AG04450 (cell line): Measurements from ENCODE around the gene HLA-DOA. TPM values are rescaled to one million over a fixed set of nuclear protein-coding genes. Genes with fewer than 3 reads are reported as not detected.
A peak's percentile ranks its signal among the peaks of the same experiment; 100 is the strongest.

Experiments
- CTCF ChIA-PET: fragments of 300-600, 350-600 bp; formaldehyde crosslinking; extraction: SDS; loops from one replicate; lab custom pipeline; 2022; ENCODE audit warnings: antibody characterized with exemption, inconsistent platforms; lab: Charles Lee
- POLR2A ChIA-PET: fragments of 350-600 bp; formaldehyde crosslinking; extraction: SDS; loops from one replicate; lab custom pipeline; 2021; ENCODE audit warnings: antibody characterized with exemption, inconsistent platforms; lab: Yijun Ruan, JAX
- DNase-seq: peaks from one replicate; pipeline ENCODE4 v3.0.0-alpha.2; 2011; ENCODE audit warnings: low read depth, low spot score
- H3K27ac ChIP-seq: one replicate; pipeline ENCODE4 v1.5.1; 2012; ENCODE audit warnings: low read depth, low read length, control low read depth
- H3K27me3 ChIP-seq: one replicate; pipeline ENCODE4 v1.6.0; 2012; ENCODE audit warnings: low read length; ENCODE audit not compliant: control insufficient read depth, insufficient read depth
- H3K4me3 ChIP-seq: 2 replicates; pipeline ENCODE4 v1.5.1; 2011; ENCODE audit warnings: mild to moderate bottlenecking, low read depth, low read length, control low read depth
- H3K9me3 ChIP-seq: 2 replicates; pipeline ENCODE4 v1.5.1; 2012; ENCODE audit warnings: low read length; ENCODE audit not compliant: control insufficient read depth, insufficient read depth
- polyA plus RNA-seq: library from polyadenylated mRNA; depleted of rRNA; stranded (reverse); fragments of >200 nt; gene quantifications from 2 replicates; pipeline ENCODE4 v1.2.3, GENCODE V29; 2011
- TF ChIP-seq, protein P1 (sequence below): IDR thresholded peaks from 2 replicates; pipeline ENCODE4 v1.5.1; 2011; ENCODE audit warnings: low read depth, low read length, control low read depth, inconsistent platforms

HLA-DOA gene
- polyA plus RNA-seq, 1 experiment, result not detected

DNA sequence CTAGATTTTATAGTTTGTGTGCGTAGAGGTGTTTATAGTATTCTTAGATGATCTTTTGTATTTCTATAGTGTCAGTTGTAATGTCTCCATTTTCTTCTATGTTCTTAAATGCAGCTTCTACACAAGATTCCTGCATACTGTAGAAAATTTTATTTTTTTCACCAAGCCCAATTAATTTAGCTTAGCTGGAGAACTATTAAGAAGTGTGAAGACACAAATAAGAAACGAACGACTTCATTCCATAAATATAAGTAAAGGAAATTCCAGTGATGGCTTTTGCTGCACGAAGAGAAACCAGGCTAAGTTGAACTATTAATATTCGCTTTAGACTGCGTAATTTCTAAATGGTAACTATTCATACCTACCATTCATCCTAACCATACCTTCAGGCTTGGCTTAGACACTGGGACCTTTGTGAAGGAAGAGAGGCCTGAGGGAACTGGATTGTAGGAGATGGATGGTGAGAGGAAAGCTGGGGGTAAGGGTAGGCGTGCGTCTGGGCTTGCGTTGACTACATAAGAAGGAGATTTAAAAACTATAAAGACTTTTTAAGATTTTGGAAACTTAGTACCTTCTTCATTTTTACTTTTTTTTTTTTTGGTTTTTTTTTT, 15.9 kb downstream of the HLA-DOA start:
- Histone ChIP-seq H3K4me3 (no peak overlapping the region), H3K9me3 (no peaks in the 10 kb centered on the region), H3K27ac (no peak overlapping the region), H3K27me3 (peaks cover 16% of the 10 kb centered on the region)
- ChIA-PET POLR2A (no interaction called here), CTCF (interaction anchor here (0.8 to 2.1 kb wide), 3 partner anchors 9 to 156 kb away, joined by 3 to 18 read pairs (median 3); no protein-coding TSS in a partner anchor)
- no peak for DNase-seq
- TF ChIP-seq, protein P1, sequence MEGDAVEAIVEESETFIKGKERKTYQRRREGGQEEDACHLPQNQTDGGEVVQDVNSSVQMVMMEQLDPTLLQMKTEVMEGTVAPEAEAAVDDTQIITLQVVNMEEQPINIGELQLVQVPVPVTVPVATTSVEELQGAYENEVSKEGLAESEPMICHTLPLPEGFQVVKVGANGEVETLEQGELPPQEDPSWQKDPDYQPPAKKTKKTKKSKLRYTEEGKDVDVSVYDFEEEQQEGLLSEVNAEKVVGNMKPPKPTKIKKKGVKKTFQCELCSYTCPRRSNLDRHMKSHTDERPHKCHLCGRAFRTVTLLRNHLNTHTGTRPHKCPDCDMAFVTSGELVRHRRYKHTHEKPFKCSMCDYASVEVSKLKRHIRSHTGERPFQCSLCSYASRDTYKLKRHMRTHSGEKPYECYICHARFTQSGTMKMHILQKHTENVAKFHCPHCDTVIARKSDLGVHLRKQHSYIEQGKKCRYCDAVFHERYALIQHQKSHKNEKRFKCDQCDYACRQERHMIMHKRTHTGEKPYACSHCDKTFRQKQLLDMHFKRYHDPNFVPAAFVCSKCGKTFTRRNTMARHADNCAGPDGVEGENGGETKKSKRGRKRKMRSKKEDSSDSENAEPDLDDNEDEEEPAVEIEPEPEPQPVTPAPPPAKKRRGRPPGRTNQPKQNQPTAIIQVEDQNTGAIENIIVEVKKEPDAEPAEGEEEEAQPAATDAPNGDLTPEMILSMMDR, result no peak

DNA sequence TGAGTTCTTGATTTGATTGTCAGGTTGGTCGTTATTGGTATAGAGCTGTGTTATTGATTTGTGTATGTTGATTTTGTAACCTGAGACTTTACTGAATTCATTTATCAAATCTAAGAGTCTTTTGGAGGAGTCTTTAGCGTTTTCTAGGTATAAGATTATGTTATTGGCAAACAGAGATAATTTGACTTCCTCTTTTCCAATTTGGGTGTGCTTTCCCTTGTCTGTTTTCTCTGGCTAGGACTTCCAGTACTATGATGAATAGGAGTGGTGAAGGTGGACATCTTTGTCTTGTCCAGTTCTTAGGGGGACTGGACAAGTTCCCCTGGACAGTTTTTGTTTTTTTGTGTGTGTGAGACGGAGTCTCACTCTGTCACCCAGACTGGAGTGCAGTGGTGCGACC, 17.4 kb downstream of the HLA-DOA start:
- TF ChIP-seq, protein P1, result no peak
- ChIA-PET POLR2A (no interaction called here), CTCF (interaction anchor here (0.8 to 2.1 kb wide), 4 partner anchors 7 to 157 kb away, joined by 3 to 18 read pairs (median 5); no protein-coding TSS in a partner anchor)
- H3K27ac ChIP-seq, result no peak overlapping the region
- peaks cover 10% of the 10 kb centered on the region for H3K27me3 ChIP-seq
- no peaks in the 10 kb centered on the region for H3K9me3 ChIP-seq
- DNase-seq, result no peak
- no peak overlapping the region for H3K4me3 ChIP-seq

DNA sequence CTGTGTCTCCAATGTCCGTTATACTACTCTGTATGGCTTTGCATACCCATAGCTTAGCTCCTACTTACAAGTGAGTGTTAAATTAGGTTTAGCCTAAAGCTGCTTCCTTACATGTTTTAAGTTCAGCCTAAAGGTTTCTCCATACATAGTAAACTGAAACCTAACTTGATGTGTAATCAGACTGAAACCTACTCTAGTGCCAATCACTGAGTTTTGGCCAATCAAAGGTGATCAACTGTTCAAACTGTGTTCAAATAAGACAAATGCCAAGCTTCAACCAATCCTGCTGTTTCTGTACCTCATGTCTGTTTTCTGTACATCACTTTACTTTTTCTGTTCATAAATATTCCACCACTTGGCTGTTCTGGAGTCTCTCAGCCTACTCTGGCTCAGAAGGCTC, 20.0 kb downstream of the HLA-DOA start:
- CTCF ChIA-PET, result interaction anchor here (1.4 to 6.9 kb wide), 4 partner anchors 36 to 151 kb away, joined by 3 to 252 read pairs (median 8); partner anchors contain the start of gene TAP2
- Histone ChIP-seq H3K4me3 (no peak overlapping the region), H3K27me3 (peaks cover 3% of the 10 kb centered on the region), H3K27ac (no peak overlapping the region), H3K9me3 (no peaks in the 10 kb centered on the region)
- DNase-seq, result no peak
- POLR2A ChIA-PET, result interaction anchor here (3.7 kb wide), 1 partner anchor 18 kb away, joined by 26 read pairs; no protein-coding TSS in a partner anchor
- TF ChIP-seq, protein P1, result no peak

DNA sequence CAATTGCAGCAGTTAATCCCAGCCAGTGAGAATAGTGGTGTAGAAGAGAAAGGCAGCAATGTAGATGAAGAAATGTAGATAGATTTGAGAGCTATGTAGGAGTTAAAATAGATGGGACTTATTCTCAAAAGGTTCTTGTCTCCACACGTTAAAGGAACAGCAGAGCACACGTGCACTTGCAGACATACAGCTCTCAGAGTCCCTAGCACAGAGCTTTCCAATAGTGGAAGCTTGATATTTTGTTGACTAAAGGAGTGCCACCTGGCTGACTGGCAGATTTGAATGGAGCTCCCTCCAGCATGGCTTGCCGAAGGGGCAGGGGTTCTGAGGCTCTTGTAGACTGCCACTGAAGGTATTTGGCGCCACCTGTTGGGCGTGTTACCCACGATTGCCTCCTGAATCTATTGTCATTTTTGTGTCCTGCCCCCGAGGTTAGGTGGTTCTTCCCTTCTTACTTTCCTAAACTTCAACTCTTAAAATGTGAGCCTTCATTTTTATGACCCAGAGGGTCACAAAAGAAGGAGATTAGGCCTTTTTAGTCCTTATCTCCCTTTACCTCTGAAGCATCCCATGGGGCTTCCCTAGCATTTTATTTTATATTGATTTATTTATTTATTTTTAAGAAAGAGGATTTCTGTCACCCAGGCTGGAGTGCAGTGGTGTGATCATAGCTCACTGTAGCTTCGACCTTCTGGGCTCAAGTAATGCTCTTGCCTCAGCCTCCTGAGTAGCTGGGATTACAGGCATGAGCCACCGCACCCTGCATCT, 24.6 kb downstream of the HLA-DOA start:
- TF ChIP-seq, protein P1, result peak; percentile 92
- DNase-seq, result peak; percentile 63
- ChIA-PET POLR2A (interaction anchor here (0.5 to 9.4 kb wide), 5 partner anchors 14 to 258 kb away, joined by 3 to 199 read pairs (median 4); partner anchors contain the start of gene BRD2), CTCF (interaction anchor here (0.6 to 6.9 kb wide), 63 partner anchors 8 to 465 kb away, joined by 3 to 252 read pairs (median 7); partner anchors contain the start of genes HLA-DMA, RING1 and TAP2)
- no peak overlapping the region for H3K4me3 ChIP-seq
- no peaks in the 10 kb centered on the region for H3K9me3 ChIP-seq
- peaks cover 3% of the 10 kb centered on the region for H3K27me3 ChIP-seq
- H3K27ac ChIP-seq, result no peak overlapping the region
